NCI-H2107 (cell line): ENCODE data around the gene LRP10.
"Not testable (repeated sequence)": the region's sequence is repeated elsewhere in the genome, so short reads cannot be mapped to it uniquely, and the experiment has no call there.

Source experiments
- DNase-seq: peaks from one replicate; lab custom pipeline; 2025; lab: John Stamatoyannopoulos, UW

Gene LRP10, protein sequence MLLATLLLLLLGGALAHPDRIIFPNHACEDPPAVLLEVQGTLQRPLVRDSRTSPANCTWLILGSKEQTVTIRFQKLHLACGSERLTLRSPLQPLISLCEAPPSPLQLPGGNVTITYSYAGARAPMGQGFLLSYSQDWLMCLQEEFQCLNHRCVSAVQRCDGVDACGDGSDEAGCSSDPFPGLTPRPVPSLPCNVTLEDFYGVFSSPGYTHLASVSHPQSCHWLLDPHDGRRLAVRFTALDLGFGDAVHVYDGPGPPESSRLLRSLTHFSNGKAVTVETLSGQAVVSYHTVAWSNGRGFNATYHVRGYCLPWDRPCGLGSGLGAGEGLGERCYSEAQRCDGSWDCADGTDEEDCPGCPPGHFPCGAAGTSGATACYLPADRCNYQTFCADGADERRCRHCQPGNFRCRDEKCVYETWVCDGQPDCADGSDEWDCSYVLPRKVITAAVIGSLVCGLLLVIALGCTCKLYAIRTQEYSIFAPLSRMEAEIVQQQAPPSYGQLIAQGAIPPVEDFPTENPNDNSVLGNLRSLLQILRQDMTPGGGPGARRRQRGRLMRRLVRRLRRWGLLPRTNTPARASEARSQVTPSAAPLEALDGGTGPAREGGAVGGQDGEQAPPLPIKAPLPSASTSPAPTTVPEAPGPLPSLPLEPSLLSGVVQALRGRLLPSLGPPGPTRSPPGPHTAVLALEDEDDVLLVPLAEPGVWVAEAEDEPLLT

DNA sequence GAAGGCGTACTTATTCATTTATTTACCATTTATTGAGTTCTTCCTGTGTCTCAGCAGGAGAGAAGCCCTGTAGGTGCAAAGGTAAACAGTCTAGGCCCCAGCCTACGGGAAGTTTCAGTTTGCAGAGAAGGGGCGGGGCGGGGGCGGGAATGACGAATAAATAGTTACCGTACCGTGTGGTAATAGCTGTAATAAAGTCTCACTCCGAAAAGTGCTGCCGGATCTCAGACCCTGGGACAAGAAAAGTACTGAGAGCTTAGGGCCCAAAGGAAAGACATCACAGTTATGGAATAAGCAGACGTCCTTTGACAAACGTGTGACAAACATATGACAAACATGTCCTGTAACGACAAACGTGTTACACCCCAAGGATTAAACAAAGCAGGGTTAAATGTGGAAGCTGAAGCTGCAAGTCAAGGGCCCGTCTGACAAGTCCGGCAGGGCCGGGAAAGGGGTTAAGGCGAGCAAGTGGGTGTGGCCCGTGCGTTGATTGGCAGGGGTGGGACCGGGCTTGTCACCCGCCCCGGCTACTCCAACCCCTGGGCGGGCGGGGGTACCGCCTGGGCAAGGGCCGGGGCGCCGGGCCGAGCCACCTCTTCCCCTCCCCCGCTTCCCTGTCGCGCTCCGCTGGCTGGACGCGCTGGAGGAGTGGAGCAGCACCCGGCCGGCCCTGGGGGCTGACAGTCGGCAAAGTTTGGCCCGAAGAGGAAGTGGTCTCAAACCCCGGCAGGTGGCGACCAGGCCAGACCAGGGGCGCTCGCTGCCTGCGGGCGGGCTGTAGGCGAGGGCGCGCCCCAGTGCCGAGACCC lies at the start of gene LRP10:
Gene LRP10, plus strand, starts transcription at position 517 of the 809 bp plus-strand sequence. CDS start 564 bp downstream, outside the sequence.
- peak; percentile 58 for DNase-seq

DNA sequence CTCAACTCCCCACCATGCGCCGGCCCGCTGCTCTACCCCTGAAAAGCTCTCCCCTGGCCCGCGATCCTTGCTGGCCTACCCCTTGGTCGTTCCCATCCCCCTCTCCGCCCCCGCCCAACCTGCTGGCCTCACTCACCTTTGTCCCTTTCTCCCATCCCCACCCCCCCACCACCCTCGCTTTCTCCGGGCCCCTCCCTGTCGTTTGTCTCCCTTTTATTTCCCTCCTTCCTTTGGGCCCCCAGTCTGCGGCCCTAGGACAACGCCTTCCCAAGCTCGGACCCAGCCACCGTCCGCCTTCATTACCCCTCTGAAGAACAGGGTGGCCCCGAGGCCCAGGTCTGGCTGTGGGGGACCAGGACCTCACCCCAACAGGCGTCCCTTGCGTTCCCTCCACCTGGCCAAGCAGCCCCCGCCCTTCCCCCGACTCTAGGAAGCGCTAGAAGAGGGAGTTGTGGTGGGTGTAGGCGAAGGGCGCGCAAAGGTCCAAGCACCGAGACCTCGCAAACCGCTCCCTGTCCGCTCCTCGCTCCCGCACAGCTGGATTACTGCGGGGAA lies 49.4 kb upstream of the LRP10 start:
- DNase-seq: no peak

DNA sequence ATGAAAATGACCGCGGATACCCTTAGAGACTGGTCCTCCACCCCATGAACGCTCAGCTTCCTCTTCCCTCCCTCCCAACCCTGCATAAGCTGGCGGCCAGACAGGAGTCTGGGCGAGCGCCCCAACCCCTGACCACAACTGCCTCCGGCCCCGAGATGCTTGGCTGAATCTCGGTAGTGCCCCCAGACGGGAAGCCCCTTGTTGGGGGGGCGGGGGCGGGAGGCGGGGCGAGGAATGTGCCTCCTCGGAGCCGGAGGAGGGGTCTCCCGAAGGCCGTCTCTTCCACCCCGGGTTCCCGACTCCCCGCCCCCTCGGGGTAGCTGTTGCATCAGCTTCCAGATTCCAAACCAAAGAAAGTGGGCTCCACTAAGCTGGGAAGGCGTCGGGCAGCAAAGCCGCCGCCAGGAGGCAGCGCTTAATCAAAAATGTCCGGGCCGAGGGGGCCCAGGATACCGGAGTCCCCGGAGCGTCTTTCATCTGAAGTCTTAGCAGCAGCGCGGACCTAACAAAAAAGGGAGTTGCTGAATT lies 48.9 kb upstream of the LRP10 start:
- DNase-seq: peak; percentile 25

DNA sequence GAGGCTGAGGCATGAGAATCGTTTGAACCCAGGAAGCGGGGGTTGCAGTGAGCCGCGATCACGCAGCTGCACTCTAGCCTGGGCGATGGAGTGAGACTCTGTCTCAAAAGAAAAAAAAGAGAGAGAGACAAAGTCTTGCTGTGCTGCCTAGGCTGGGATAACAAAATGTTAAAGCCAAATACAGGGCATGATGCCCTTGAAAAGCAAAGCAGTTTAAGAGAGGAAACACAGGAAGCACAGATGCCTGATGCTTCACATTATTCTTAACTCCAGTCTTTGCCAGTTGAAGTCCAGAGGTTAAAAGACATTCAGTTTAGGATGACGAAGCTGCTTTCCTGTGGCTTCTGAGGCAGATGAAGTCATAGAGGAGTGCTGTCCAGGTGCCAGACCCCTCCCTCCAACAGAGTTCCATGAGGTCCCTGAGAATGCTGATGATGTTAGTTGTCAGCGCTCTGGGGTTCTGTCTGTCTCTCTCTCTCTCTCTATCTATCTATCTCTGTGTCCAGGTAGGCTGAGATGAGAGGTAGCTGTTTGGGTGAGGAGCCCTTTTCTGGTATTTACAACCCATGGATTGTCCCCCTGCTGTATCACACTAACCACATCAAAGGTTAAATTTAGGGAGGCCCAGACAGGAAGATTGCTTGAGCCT lies 46.7 kb upstream of the LRP10 start:
- no peak for DNase-seq

DNA sequence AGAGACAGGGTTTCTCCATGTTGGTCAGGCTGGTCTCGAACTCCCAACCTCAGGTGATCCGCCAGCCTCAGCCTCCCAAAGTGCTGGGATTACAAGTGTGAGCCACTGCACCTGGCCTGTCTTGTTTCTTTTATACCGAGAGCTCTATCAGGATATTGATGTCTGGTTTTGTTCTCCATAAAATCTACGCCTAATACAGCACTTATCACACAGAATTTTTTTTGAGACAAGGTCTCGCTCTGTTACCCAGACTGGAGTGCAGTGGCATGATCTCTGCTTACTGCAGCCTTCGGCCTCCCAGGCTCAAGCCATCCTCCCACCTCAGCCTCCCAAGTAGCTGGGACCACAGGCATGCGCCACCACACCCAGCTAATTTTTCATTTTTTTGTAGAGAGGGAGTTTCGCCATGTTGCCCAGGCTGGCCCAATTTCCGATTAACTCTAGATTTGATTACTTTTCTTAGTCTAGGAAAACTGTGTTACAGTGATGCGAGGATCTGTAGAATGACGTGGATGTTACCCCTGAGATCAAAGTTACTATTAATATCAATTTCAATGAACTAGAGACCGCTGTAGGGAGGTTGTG lies 42.4 kb upstream of the LRP10 start:
- not testable (repeated sequence) for DNase-seq

DNA sequence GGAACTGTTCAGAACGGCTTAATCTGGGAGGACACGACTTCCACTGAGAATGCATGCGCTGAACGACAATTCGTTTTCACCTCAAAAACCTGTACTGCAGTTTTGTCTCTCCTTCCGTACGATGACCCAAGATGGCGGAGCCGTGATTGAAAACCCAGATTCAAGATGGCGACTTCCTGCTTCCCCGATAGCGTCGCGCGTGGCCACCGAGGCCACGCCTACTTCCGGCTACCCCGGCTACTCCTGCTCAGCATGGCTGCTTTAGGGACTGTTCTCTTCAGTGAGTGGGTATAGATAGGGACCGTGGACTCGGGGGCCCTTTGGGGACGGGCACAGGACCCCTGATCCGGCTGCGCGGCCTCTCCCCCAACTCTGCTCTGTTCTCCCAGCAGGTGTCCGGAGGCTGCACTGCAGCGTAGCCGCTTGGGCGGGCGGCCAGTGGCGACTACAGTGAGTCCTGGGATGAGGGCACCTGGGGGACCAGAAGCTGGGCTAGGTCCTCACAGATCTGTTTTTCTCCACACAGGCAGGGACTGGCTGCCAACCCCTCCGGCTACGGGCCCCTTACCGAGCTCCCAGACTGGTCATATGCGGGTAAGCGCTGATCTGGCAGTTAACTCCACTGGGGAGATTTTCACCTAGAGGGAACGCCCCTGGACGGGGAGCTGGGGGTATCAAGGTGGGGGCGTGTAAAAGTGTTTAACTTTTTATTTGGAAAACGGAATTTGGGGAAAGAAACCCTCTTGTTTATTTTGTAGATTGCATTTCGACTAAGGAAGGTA lies 41.7 kb upstream of the LRP10 start, which contains the start of gene MRPL52:
Gene MRPL52, plus strand, starts transcription at position 227 of the 782 bp plus-strand sequence. Its CDS starts 26 bp downstream, at position 253.
- DNase-seq: peak; percentile 87

DNA sequence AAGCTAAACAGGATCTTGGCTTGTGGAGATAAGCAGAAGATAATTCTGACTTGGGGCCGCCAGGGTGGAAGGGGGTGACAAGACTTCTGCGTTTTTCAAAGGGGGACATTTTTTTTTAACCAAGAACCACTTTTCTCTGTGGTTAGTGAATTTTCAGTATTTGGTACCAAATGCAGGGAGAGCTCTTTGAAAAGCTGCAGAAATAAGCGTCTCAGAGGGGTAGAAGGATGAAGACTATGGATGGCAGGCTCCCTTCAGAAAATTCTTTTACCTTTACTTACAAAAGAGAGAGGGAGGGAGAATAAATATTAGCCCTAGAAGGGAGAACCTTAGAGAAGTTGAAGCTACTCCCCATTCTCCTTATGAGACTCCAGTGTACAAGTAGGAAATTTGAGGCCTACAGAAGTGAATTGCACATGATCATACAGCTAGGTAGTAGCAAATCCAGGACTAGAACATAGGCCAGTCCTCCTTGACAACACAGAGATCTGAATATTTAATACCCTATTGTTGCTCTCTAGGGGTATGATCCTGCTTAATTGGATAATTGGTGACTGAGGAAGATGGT lies 41.0 kb upstream of the LRP10 start:
- no peak for DNase-seq

DNA sequence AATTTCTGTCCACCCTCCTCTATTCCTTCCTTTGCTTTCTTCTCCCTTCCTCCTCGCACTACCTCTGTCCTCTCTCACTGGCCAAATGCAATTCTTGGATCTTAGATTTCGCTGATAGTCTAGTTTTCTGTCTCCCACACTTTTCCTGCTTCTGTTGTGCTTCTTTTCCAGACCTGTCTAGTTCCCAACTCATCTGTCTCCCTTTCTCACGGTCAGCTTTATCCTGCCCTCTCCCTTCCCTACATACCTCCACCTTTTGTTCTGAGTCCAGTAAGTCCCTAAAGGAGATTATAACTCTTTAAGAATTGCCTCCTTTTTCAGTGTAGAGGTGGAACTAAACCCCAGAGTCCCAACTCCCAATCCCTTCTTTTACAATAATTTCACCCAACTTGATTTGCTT lies 36.0 kb upstream of the LRP10 start:
- no peak for DNase-seq

DNA sequence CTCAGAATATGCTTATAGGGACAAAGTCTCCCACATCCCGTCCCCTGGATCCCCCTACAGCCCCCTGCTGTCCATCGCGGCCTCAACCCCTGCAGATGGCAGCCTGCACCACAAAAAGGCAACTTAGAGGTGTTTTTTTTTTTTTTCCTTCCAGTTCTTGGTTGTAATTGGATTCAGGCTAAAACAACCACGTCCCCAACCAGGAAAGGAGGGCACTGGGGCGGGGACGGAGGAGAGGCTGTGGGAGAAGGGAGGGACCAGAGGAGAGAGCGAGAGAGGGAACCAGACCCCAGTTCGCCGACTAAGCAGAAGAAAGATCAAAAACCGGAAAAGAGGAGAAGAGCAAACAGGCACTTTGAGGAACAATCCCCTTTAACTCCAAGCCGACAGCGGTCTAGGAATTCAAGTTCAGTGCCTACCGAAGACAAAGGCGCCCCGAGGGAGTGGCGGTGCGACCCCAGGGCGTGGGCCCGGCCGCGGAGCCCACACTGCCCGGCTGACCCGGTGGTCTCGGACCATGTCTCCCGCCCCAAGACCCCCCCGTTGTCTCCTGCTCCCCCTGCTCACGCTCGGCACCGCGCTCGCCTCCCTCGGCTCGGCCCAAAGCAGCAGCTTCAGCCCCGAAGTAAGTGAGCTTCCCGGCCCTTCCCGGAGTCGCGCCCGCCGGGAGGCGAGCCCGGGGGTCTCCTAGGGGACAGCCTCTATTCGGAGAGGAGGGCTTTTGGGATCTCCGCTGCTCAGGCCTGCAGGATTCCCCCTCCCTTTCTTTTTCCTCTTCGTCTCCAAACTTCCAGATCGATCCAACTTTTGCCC lies 35.0 kb upstream of the LRP10 start, which contains the start of gene MMP14:
Gene MMP14, plus strand, starts transcription at position 285 of the 813 bp plus-strand sequence. Its CDS starts 233 bp downstream, at position 518.
- no peak for DNase-seq

DNA sequence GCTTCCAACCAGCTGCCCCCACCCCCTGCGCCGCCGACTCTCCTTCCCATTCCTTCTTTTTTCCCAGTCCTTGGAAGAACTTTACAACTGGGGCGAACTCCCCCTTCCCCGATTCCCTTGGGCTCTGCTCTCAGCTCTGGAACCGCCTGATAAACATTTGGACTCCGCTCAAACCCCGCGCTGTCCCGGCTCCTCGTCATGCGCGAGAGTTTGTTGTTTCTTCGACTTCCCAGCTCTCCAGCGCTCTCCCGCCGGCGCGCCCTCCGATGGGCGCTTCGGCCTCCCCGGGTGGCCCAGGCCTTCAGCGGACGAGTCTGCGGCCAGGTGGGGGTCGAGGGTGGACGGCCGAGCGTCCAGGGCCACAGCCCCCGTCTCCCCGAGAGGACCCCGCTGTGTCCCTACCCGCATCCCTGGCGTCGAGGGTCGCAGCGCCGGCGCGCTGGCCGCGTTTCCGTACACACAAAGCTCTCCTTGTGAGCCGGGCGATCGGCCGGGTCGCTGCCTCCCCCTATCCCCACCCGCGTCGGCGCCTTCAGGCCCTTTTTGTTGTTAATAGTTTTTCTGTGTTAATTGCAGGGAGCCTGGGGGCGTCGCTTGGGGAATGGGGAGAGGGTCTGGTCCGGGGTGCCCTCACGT lies 34.3 kb upstream of the LRP10 start:
- no peak for DNase-seq

DNA sequence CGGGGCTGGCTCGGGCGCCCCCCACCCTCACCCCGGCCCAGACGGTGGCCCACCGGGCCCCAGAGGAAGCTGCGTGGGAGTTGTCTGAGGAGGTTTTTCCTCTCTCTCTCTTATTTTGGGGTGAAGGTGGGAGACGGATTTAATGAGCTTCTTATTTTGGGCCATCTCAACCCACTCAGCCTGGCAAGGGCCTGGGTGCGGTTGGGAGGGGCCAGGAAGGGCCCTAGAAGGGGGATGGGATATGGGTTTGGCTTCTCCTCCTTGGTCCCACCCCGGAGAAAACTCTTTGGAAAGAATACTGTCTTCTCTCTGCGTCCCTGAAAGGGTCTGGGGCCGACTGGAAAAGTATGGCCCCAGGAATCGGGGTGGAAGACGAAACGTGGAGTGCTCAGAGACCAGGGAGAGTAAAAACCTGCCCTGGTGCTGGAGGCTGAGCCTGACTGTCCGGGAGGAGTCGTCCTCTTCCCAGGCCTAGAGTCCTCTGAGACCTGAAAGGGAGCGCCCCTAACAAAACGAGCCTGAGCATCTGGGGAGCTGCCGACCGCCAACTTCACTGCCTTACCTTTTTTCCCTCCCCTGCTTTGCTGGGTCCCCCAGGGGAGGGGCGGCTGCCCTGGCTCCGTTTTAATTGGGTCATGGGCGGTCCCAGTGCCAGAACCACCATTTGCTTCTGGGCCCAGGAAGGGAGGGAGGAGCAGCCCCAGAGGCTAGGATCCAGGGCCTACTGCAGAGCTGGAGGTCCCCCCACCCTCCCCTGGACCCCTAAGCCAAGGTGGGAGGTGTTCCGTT lies 33.6 kb upstream of the LRP10 start:
- no peak for DNase-seq

DNA sequence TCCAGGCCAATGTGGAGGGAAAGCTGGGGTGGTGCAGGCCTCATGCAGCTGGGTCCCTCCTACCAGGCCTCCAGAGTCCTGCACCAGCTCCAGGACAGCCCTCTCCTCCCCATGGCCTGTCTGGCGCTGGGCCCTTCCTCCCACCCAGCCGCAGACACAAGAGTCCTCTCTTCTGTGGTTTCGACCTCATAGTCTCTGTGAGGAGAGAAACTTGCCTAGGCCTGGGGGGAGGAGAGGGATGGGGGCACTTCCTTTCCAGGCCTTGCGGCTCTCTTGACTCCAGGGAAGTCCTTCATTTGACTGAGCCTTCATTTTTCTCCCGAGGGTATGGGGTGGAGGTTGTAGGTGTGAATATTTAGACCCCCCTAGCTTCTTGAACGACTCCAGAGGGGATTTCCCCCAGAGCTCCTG lies 32.9 kb upstream of the LRP10 start:
- no peak for DNase-seq

DNA sequence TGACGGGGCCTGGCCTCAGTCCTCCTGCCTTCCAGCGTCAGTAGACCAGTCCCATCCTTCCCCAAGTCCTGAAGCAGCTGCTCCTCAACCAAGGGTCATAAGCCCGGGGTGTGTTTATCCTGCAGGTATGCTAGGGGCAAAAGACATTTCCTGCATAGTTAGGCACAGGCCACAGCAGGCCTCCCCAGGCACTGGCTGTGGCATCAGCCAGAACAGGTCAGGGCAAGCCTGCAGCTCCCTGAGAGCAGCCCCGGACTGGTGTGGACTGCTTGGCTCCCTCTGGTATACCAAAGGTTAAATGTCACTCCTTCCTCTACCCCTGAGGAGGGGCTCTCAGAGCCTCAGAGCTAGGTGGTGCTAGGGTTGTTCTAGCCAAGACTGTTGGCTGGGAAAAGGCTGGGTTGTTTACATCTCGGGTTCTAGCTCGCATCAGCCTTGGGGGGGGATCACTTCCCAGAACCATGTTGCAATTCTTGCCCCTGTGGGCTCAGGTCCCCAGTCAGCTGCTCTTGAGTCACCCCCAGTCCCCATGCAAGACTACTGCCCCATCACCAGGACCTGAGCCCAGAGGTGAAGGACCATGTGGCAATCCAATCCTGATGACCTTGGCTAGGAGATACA lies 32.3 kb upstream of the LRP10 start:
- no peak for DNase-seq

DNA sequence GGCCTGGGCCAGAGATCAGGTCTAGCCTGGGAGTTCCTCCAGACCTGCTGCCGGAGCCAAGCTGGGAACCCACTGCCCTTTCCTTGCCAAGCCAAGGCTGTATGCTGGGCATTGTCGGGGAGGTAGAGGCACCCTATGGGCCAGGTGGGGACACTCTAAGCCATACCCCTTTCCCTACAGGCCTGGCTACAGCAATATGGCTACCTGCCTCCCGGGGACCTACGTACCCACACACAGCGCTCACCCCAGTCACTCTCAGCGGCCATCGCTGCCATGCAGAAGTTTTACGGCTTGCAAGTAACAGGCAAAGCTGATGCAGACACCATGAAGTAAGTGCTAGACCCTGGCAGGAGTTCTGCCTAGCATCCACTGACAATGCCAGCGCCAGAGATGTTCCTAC lies 30.2 kb upstream of the LRP10 start:
- no peak for DNase-seq

DNA sequence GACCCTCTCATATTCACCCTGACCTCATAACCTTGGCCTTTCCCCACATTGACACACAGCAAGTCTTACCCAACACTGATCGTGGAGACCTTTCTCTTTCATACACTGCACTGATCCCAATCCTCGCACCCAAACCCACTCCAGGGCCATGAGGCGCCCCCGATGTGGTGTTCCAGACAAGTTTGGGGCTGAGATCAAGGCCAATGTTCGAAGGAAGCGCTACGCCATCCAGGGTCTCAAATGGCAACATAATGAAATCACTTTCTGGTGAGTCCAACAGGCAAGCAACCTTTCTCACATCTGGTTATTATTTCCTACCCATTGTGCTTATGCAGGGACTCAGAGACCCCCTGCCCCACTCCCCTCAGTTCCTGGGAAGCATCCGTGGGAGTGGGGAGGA lies 29.8 kb upstream of the LRP10 start:
- no peak for DNase-seq

DNA sequence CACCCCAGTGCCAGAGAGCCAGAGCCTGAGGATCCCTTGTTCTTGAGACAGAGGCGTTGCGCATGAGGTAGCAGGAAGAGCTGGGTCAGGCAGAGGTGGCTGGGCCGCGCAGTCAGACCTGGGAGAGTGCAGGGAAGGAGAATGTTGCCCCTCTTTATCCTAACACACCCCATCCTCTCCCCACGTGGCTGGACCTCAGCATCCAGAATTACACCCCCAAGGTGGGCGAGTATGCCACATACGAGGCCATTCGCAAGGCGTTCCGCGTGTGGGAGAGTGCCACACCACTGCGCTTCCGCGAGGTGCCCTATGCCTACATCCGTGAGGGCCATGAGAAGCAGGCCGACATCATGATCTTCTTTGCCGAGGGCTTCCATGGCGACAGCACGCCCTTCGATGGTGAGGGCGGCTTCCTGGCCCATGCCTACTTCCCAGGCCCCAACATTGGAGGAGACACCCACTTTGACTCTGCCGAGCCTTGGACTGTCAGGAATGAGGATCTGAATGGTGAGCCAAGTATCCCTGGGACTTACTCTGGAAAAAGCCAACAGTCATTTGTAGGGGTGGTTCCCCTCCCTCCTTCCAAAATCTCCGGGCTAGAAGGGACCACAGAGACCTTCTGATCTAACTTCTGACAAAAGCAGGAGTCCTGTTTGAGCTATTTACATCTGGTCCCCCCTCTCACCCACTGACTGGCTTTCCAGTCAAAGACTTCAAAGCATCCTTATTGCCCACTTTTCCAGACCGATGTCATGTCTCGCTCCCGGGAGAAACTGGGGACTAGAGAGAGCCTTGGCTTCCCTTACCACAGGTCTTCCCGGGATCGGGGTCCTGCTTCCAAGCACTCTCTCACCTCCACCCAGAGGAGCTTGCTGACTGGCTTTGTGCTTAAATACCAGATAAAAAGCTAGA lies 29.1 kb upstream of the LRP10 start:
- DNase-seq: no peak
